Mesothelial cell of epicardium (in vitro differentiated cells): ENCODE results near the gene PEX10. TPM values are rescaled to one million over a fixed set of nuclear protein-coding genes. Genes with fewer than 3 reads are reported as not detected.

ENCODE experiments used
- DNase-seq, 2 experiments: peaks; one replicate each; pipeline ENCODE4 v3.0.0; 2021; ENCODE audit warnings: low spot score in 2 of 2; ENCODE audit not compliant: unreplicated experiment in 2 of 2
- H3K27ac Mint-ChIP-seq: 2 replicates; pipeline ENCODE4 v1.8.0; 2021; ENCODE audit warnings: mixed read lengths
- H3K27me3 Mint-ChIP-seq: 2 replicates; pipeline ENCODE4 v1.8.0; 2021; ENCODE audit warnings: low read depth, mixed read lengths
- H3K36me3 Mint-ChIP-seq: 2 replicates; pipeline ENCODE4 v1.8.0; 2021; ENCODE audit warnings: mixed read lengths
- H3K4me1 Mint-ChIP-seq: 2 replicates; pipeline ENCODE4 v1.8.0; 2021; ENCODE audit warnings: mixed read lengths
- H3K4me3 Mint-ChIP-seq: 2 replicates; pipeline ENCODE4 v1.8.0; 2021; ENCODE audit warnings: mild to moderate bottlenecking, moderate library complexity, mixed read lengths
- H3K9me3 Mint-ChIP-seq: 2 replicates; pipeline ENCODE4 v1.8.0; 2021; ENCODE audit warnings: mixed read lengths
- CTCF ChIP-seq: fragments of 200-600 bp; sonication (generic); IDR thresholded peaks from one replicate; pipeline ENCODE4 v1.5.0; 2021; ENCODE audit warnings: antibody characterized with exemption; ENCODE audit not compliant: unreplicated experiment
- total RNA-seq: library from RNA; stranded (reverse); gene quantifications from 3 replicates; pipeline ENCODE4 v1.2.1, GENCODE V29; 2021

Gene PEX10
- total RNA-seq, 1 donor from 2014 or later, result 25.8 TPM

GRCh38 chr1:2412773-2413494, 570 bp upstream of the PEX10 start:
- Mint-ChIP-seq H3K4me3 (peak overlapping the region; percentile 64), H3K9me3 (no peaks in the 10 kb centered on the region), H3K4me1 (peaks cover 26% of the 10 kb centered on the region), H3K36me3 (no peaks in the 10 kb centered on the region), H3K27me3 (peaks cover 14% of the 10 kb centered on the region), H3K27ac (no peak overlapping the region)
- no peak for TF ChIP-seq CTCF
- peak in 1 of 2 experiments; percentile 51 for DNase-seq

GRCh38 chr1:2411801-2412394, 466 bp downstream of the PEX10 start:
- Mint-ChIP-seq H3K4me3 (peak overlapping the region; percentile 87), H3K9me3 (no peaks in the 10 kb centered on the region), H3K27ac (peak overlapping the region; percentile 78), H3K27me3 (peaks cover 9% of the 10 kb centered on the region), H3K4me1 (peaks cover 23% of the 10 kb centered on the region), H3K36me3 (peaks cover 5% of the 10 kb centered on the region)
- no peak for TF ChIP-seq CTCF
- DNase-seq, result no peak

- no peak for DNase-seq
- H3K4me1 Mint-ChIP-seq, result peaks cover 11% of the 10 kb centered on the region
- H3K27ac Mint-ChIP-seq, result no peak overlapping the region
- no peak overlapping the region for H3K4me3 Mint-ChIP-seq
- TF ChIP-seq CTCF, result no peak
- peaks cover 6% of the 10 kb centered on the region for H3K36me3 Mint-ChIP-seq
- peaks cover 4% of the 10 kb centered on the region for H3K27me3 Mint-ChIP-seq
- H3K9me3 Mint-ChIP-seq, result no peaks in the 10 kb centered on the region
Measured at GRCh38 chr1:2409745-2410144, 2.6 kb downstream of the PEX10 start.

GRCh38 chr1:2408859-2409276, 3.5 kb downstream of the PEX10 start:
- no peak overlapping the region for H3K4me3 Mint-ChIP-seq
- H3K27ac Mint-ChIP-seq, result no peak overlapping the region

GRCh38 chr1:2408456-2408855, 3.9 kb downstream of the PEX10 start:
- TF ChIP-seq CTCF, result no peak
- no peak overlapping the region for H3K4me3 Mint-ChIP-seq
- peaks cover 3% of the 10 kb centered on the region for H3K4me1 Mint-ChIP-seq
- H3K36me3 Mint-ChIP-seq, result peaks cover 12% of the 10 kb centered on the region
- DNase-seq, result no peak
- no peaks in the 10 kb centered on the region for H3K9me3 Mint-ChIP-seq
- H3K27ac Mint-ChIP-seq, result no peak overlapping the region
- H3K27me3 Mint-ChIP-seq, result no peaks in the 10 kb centered on the region

More at GRCh38 chr1:2408859-2409276, 3.5 kb downstream of the PEX10 start:
- no peak for TF ChIP-seq CTCF
- Mint-ChIP-seq H3K36me3 (peaks cover 10% of the 10 kb centered on the region), H3K27me3 (no peaks in the 10 kb centered on the region), H3K9me3 (no peaks in the 10 kb centered on the region), H3K4me1 (peaks cover 5% of the 10 kb centered on the region)
- DNase-seq, result no peak
